B cell (primary cell): ENCODE data around the gene CHST8. TPM values are rescaled to one million over a fixed set of nuclear protein-coding genes. Genes with fewer than 3 reads are reported as not detected.

Source experiments
- ATAC-seq: fragments of 200-7000 bp; cut with Tn5 transposase; one replicate; pipeline ENCODE4 v1.10.0; 2021; ENCODE audit warnings: low read depth, mild to moderate bottlenecking, moderate number of reproducible peaks, moderate library complexity
- CTCF ChIA-PET: fragments of 350-600 bp; sonication (Branson Sonifier 250); formaldehyde crosslinking; loops from one replicate; lab custom pipeline; 2021; ENCODE audit warnings: antibody characterized with exemption, inconsistent platforms; lab: Charles Lee
- POLR2A ChIA-PET: fragments of 350-600 bp; sonication (Branson Sonifier 250); formaldehyde crosslinking; loops from one replicate; lab custom pipeline; 2021; ENCODE audit warnings: antibody characterized with exemption; lab: Charles Lee
- DNase-seq: peaks from one replicate; pipeline ENCODE4 v3.0.0; 2013
- H2AFZ ChIP-seq: 2 replicates; pipeline ENCODE4 v1.6.1; 2012; ENCODE audit warnings: mild to moderate bottlenecking, low read depth, low read length; ENCODE audit not compliant: insufficient read depth, poor library complexity, severe bottlenecking
- H3K27ac ChIP-seq, 2 donors: 1 replicate in 1 of 2; 2 replicates in 1 of 2; pipeline ENCODE4 v1.5.1; 2012 to 2013; ENCODE audit warnings: low read length in 2 of 2, mild to moderate bottlenecking in 2 of 2, moderate library complexity in 1 of 2
- H3K27me3 ChIP-seq, 4 experiments: fragments of 200-600 bp in 1 of 4; sonication (generic) in 1 of 4; replicated peaks in 1 of 4; 1 replicate in 2 of 4; 2 replicates in 2 of 4; pipeline versions ENCODE4 v1.6.1 to v1.7.0; 2013 to 2016; ENCODE audit warnings: low read length in 3 of 4, mild to moderate bottlenecking in 2 of 4, mixed read lengths in 1 of 4, moderate library complexity in 1 of 4; ENCODE audit not compliant: insufficient read depth in 4 of 4, control insufficient read depth in 3 of 4; ENCODE audit errors: control extremely low read depth in 1 of 4
- H3K36me3 ChIP-seq, 2 experiments: replicated peaks in 1 of 2; 1 replicate in 1 of 2; 2 replicates in 1 of 2; pipeline versions ENCODE4 v1.6.1 to v1.7.1; 2013; ENCODE audit warnings: low read length in 1 of 2; ENCODE audit not compliant: insufficient read depth in 2 of 2, control insufficient read depth in 1 of 2; ENCODE audit errors: control extremely low read depth in 1 of 2, extremely low read depth in 1 of 2
- H3K4me1 ChIP-seq, 2 donors: fragments of 200-600 bp in 1 of 2; sonication (generic) in 1 of 2; 1 replicate in 1 of 2; 2 replicates in 1 of 2; pipeline versions ENCODE4 v1.5.1 to v1.6.1; 2013 to 2017; ENCODE audit warnings: low read length in 2 of 2; ENCODE audit not compliant: control insufficient read depth in 2 of 2, insufficient read depth in 2 of 2
- H3K4me2 ChIP-seq: replicated peaks from 2 replicates; pipeline ENCODE3; 2012; ENCODE audit warnings: mild to moderate bottlenecking, low read depth, low read length; ENCODE audit not compliant: poor library complexity, severe bottlenecking
- H3K4me3 ChIP-seq, 5 experiments: fragments of 200-600 bp in 1 of 5; sonication (generic) in 1 of 5; 1 replicate in 3 of 5; 2 replicates in 2 of 5; pipeline versions ENCODE4 v1.5.1 to v1.7.0; 2011 to 2016; ENCODE audit warnings: low read length in 4 of 5, mild to moderate bottlenecking in 4 of 5, low read depth in 2 of 5, control low read depth in 1 of 5, moderate library complexity in 1 of 5; ENCODE audit not compliant: insufficient read depth in 1 of 5; ENCODE audit errors: control extremely low read depth in 1 of 5, extremely low read depth in 1 of 5
- H3K79me2 ChIP-seq: fragments of 200-600 bp; sonication (generic); one replicate; pipeline ENCODE4 v1.6.0; 2016; ENCODE audit warnings: low read length; ENCODE audit not compliant: control insufficient read depth, insufficient read depth
- H3K9ac ChIP-seq: fragments of 200-600 bp; sonication (generic); 2 replicates; pipeline ENCODE4 v1.6.1; 2017; ENCODE audit warnings: mild to moderate bottlenecking, low read length, moderate library complexity
- H3K9me3 ChIP-seq, 3 donors: one replicate each; pipeline versions ENCODE4 v1.6.1 to v1.7.1; 2013; ENCODE audit warnings: low read length in 2 of 3; ENCODE audit not compliant: control insufficient read depth in 2 of 3, insufficient read depth in 1 of 3; ENCODE audit errors: control extremely low read depth in 1 of 3
- H4K20me1 ChIP-seq: 2 replicates; pipeline ENCODE4 v1.6.0; 2012; ENCODE audit warnings: mild to moderate bottlenecking, low read length; ENCODE audit not compliant: insufficient read depth, control insufficient read depth, poor library complexity, severe bottlenecking
- H3K27ac Mint-ChIP-seq: one replicate; pipeline ENCODE4 v1.8.0; 2021; ENCODE audit warnings: mixed read lengths
- H3K27me3 Mint-ChIP-seq: one replicate; pipeline ENCODE4 v1.8.0; 2021; ENCODE audit warnings: mixed read lengths
- H3K4me1 Mint-ChIP-seq: one replicate; pipeline ENCODE4 v1.8.0; 2021; ENCODE audit warnings: mixed read lengths
- H3K4me3 Mint-ChIP-seq: one replicate; pipeline ENCODE4 v1.8.0; 2021; ENCODE audit warnings: mixed read lengths
- H3K9me3 Mint-ChIP-seq: one replicate; pipeline ENCODE4 v1.8.0; 2022; ENCODE audit warnings: mixed read lengths; ENCODE audit not compliant: insufficient read depth
- CTCF ChIP-seq: fragments of 200-600 bp; IDR thresholded peaks from one replicate; pipeline ENCODE4 v1.8.0; 2022; ENCODE audit warnings: antibody characterized with exemption, mild to moderate bottlenecking
- EZH2 ChIP-seq: IDR thresholded peaks from 2 replicates; pipeline ENCODE4 v1.6.1; 2012; ENCODE audit warnings: borderline replicate concordance, low read depth, mild to moderate bottlenecking, moderate library complexity, low read length; ENCODE audit not compliant: insufficient read depth, poor library complexity, severe bottlenecking
- WGBS: methylation state at CpG from one replicate; pipeline ENCODE4 v1.1.5; 2013; ENCODE audit warnings: missing lambda C conversion rate; ENCODE audit not compliant: insufficient coverage; 5-methylcytosine and 5-hydroxymethylcytosine counted together
- intact Hi-C: fragments of 100-400 bp; cut with micrococcal nuclease; formaldehyde crosslinking; loops from one replicate; pipeline ENCODE4 v1.10.0; 2022
- polyA plus RNA-seq: library from polyadenylated mRNA; depleted of rRNA; stranded (reverse); fragments of >200 nt; gene quantifications from 2 replicates; pipeline ENCODE4 v1.2.3, GENCODE V29; 2012
- total RNA-seq, 2 donors: library from RNA; stranded (reverse); fragments of 120-200 nt in 1 of 2; gene quantifications; 1 replicate in 1 of 2; 2 replicates in 1 of 2; pipeline versions ENCODE4 v1.2.3 to v1.2.4, GENCODE V29; 2013 to 2022

The CHST8 gene
- total and polyA plus RNA-seq, 2 donors (not counting 1 experiment from before 2014, with no cell fraction given): not detected

- no peak overlapping the region for H3K27ac Mint-ChIP-seq
- ATAC-seq (no peak), DNase-seq (peak; percentile 2)
- Histone ChIP-seq H3K9me3 (no peaks in the 10 kb centered on the region), H3K4me1 (no peaks in the 10 kb centered on the region), H3K4me2 (no peak overlapping the region), H3K36me3 (no peaks in the 10 kb centered on the region), H3K79me2 (no peaks in the 10 kb centered on the region), H2AFZ (no peak overlapping the region), H3K4me3 (no peak overlapping the region), H3K9ac (no peak overlapping the region), H3K27me3 (no peaks in the 10 kb centered on the region), H4K20me1 (no peaks in the 10 kb centered on the region), H3K27ac (no peak overlapping the region)
- TF ChIP-seq EZH2 (no peak), CTCF (no peak)
- WGBS: 92% methylated on average over 9 of the region's 14 CpGs
- H3K4me1 Mint-ChIP-seq: peaks cover 2% of the 10 kb centered on the region
- intact Hi-C loops: no loop called here
- H3K9me3 Mint-ChIP-seq: no peaks in the 10 kb centered on the region
- H3K27me3 Mint-ChIP-seq: no peaks in the 10 kb centered on the region
- no peak overlapping the region for H3K4me3 Mint-ChIP-seq
- POLR2A ChIA-PET: interaction anchor here (0.7 kb wide), 1 partner anchor 159 kb away, joined by 4 read pairs; no protein-coding TSS in a partner anchor
- CTCF ChIA-PET: interaction anchor here (0.7 kb wide), 1 partner anchor 228 kb away, joined by 3 read pairs; no protein-coding TSS in a partner anchor
Observed at GRCh38 chr19:33811736-33812387, 190.1 kb downstream of the CHST8 start.

- Histone ChIP-seq H3K4me3 (no peak overlapping the region), H4K20me1 (no peaks in the 10 kb centered on the region), H3K4me2 (no peak overlapping the region), H2AFZ (no peak overlapping the region), H3K27ac (no peak overlapping the region), H3K9ac (no peak overlapping the region), H3K27me3 (no peaks in the 10 kb centered on the region), H3K79me2 (no peaks in the 10 kb centered on the region), H3K4me1 (no peaks in the 10 kb centered on the region), H3K9me3 (no peaks in the 10 kb centered on the region), H3K36me3 (no peaks in the 10 kb centered on the region)
- Mint-ChIP-seq H3K27ac (no peak overlapping the region), H3K27me3 (no peaks in the 10 kb centered on the region), H3K9me3 (no peaks in the 10 kb centered on the region), H3K4me1 (peaks cover 5% of the 10 kb centered on the region), H3K4me3 (no peak overlapping the region)
- no peak for DNase-seq
- ATAC-seq: no peak
- intact Hi-C loops: no loop called here
- TF ChIP-seq EZH2 (no peak), CTCF (no peak)
- WGBS: 95% methylated on average over 28 of the region's 28 CpGs
- POLR2A ChIA-PET: no interaction called here
- CTCF ChIA-PET: no interaction called here
Observed at GRCh38 chr19:33812388-33813330, 190.9 kb downstream of the CHST8 start.
